GM10266 (cell line): ENCODE data around the gene PAX9.

Source experiments
- DNase-seq: peaks from one replicate; pipeline ENCODE4 v3.0.0; 2012; ENCODE audit errors: extremely low spot score
- CTCF ChIP-seq: IDR thresholded peaks from 2 replicates; pipeline ENCODE4 v1.5.1; 2012; ENCODE audit warnings: mild to moderate bottlenecking, low read depth; ENCODE audit not compliant: control insufficient read depth, insufficient read depth; ENCODE audit errors: missing control alignments

The PAX9 gene

DNA sequence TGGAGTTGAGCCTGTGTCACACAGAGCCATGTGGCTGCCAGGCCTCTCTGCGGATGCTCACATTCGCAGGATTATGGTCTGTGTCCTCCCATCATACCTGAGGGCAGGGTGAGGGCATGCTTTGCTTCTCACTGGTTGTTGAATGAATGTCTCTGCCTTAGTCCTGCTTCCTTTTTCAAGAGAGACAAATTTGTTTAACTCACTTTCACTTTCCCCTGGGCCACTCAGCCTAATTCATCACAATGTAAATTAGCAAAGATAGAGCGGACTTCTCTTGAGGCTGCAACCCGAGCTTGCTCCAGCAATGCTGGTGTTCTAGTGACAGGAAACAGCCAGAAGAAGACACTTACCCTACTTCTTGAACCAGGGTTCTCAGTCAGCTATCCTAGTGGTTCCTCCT is 35.5 kb upstream of the PAX9 start:
- no peak for DNase-seq
- TF ChIP-seq CTCF = no peak

- no peak for DNase-seq
- TF ChIP-seq CTCF = no peak
These were observed 33.7 kb upstream of the PAX9 start for GRCh38 chr14:36627981-36628380.

- no peak for DNase-seq
These were observed 28.1 kb upstream of the PAX9 start for GRCh38 chr14:36633580-36633979.

GRCh38 chr14:36646664-36647416 is 14.8 kb upstream of the PAX9 start:
- no peak for DNase-seq
- TF ChIP-seq CTCF = no peak

More at GRCh38 chr14:36633580-36633979, 28.1 kb upstream of the PAX9 start:
- TF ChIP-seq CTCF = no peak

DNA sequence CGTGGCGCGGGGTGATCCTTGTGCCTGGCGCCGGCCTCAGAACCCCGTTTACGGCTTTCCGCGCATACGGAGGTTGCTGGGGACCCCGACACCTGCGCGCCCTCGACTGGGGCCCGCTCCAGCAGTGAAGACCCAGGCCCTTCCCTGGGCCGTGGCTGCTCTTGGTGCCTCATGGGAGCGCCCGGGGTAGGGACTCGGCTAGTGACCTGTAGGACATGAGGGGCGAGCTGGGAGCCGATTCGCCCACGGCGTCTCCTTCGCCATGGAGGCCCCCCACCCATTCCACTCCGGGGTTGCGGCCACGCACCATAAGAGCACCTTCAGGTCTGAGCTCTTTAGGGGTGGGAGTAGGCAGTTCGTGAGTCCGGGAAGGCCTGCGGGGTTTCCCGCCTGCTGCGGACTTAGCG is 14.2 kb upstream of the PAX9 start:
- no peak for DNase-seq
- TF ChIP-seq CTCF = no peak

DNA sequence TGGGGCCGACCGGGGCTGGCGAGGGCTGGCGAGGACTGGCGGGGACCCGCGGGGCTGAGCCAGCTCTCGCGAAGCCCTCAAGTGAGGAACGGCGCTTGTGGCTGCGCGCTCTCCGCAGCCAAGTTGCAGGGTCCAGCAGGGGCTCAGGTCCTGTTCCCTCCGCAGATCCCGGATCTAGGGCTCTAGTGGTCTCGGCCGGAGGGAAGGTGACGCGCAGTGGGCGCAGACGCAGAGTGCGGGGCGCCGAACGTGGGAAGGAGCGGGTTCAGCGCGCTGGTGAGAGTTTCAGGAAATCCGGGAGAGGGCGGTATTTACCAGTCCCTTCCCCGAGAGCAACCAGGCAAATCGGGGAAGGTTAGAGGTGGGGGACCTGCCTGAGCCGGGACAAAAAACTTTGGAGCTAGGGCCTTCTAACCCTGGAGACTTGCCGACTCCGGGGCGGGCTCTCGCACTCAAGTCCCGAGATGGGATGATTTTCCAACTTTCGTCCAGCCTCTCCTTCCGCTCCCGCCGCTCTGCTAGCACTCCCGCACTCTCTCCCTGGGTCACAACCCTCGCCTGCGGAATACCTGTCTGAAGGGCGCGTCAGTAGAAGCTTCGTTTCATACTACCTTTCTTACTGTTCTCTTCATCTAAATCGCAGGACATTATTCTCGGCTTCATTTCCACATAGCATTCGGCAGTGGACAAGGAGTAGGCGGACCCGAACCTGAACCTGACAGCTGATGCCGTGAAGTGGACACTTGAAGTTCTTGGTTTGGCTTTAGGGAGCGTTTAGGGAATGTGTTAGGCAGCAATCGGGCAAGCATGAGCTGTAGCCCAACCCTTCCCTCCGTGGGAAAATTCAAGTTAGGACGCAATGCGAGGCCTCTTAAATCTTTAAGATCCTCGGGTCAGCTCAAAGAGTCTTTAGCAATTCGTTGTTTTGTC is 13.6 kb upstream of the PAX9 start:
- no peak for DNase-seq
- peak; percentile 12 for TF ChIP-seq CTCF
